H1 (cell line): Measurements from ENCODE around the gene WASF3. TPM values are rescaled to one million over a fixed set of nuclear protein-coding genes. Genes with fewer than 3 reads are reported as not detected.

Source experiments
- HDAC2 ChIP-seq, 2 experiments: fragments of 300-600 bp in 1 of 2; sonication (generic) in 1 of 2; IDR thresholded peaks; 2 replicates each; pipeline ENCODE4 v1.6.1; 2011 to 2012; ENCODE audit warnings: low read depth in 2 of 2, low read length in 2 of 2, mild to moderate bottlenecking in 2 of 2, moderate library complexity in 2 of 2, borderline replicate concordance in 1 of 2, inconsistent platforms in 1 of 2
- KDM1A ChIP-seq: fragments of 200-600, 300-600 bp; sonication (generic); IDR thresholded peaks from 2 replicates; pipeline ENCODE4 v1.7.1; 2016; ENCODE audit warnings: mild to moderate bottlenecking, low read length, borderline replicate concordance
- polyA plus RNA-seq, 7 experiments: library from polyadenylated mRNA; depleted of rRNA in 3 of 7; stranded (reverse) in 5 of 7; unstranded in 2 of 7; fragments of >200 nt in 5 of 7; fragments of 200-250 nt in 2 of 7; gene quantifications; 1 replicate in 5 of 7; 2 replicates in 1 of 7; 4 replicates in 1 of 7; pipeline versions ENCODE4 v1.2.1 to v1.2.3, GENCODE V29; 2011 to 2013; ENCODE audit warnings: missing spikeins in 2 of 7, mixed read lengths in 2 of 7
- total RNA-seq: library from RNA; stranded (reverse); fragmentation: NEBNext Ultra II Directional; extraction: Animal tissue kit (Norgen Biotek cat#: 25700); gene quantifications from 2 replicates; pipeline ENCODE4 v1.2.1, GENCODE V29; 2021
- TF ChIP-seq, protein P1 (sequence below): IDR thresholded peaks from 2 replicates; pipeline ENCODE4 v1.6.1; 2011; ENCODE audit warnings: low read length, improper control_type of control experiment

WASF3 gene
- total and polyA plus RNA-seq, 2 of the 8 experiments (the other 6 are each of a cell fraction or from before 2014, with no cell fraction given) = 18.7 to 39.8 TPM

DNA sequence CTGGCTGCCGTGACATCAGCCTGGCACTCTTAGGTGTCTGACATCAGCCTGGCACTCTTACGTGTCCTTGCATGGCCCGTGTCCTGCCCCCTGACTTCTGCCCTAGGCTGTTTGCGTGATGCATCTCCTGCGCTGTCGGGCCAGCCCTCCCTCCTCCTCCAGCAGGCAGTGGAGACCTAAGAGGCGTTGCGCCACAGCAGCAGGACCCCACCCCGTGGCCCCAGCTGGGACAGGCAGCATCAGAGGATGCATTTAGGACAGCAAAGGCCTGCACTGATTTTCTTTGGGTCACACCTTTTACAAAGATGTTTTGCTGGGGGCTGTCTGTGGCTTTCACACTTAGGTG is 137.8 kb downstream of the WASF3 start (continued):
- TF ChIP-seq HDAC2 (IDR thresholded peaks at IDR 0.05; ENCODE audit: borderline replicate concordance in 1 of 2, low read depth in 2 of 2, low read length in 2 of 2) (no peak), KDM1A (no peak)
- TF ChIP-seq, protein P1, sequence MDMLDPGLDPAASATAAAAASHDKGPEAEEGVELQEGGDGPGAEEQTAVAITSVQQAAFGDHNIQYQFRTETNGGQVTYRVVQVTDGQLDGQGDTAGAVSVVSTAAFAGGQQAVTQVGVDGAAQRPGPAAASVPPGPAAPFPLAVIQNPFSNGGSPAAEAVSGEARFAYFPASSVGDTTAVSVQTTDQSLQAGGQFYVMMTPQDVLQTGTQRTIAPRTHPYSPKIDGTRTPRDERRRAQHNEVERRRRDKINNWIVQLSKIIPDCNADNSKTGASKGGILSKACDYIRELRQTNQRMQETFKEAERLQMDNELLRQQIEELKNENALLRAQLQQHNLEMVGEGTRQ = no peak
